Thymus (tissue), 11 donors: ENCODE results near the gene CARD8. TPM values are rescaled to one million over a fixed set of nuclear protein-coding genes. Genes with fewer than 3 reads are reported as not detected.
A peak's percentile ranks its signal among the peaks of the same experiment; 100 is the strongest.
"Not testable (repeated sequence)": the region's sequence is repeated elsewhere in the genome, so short reads cannot be mapped to it uniquely, and the experiment has no call there.

Experiments used
- DNase-seq, 9 donors: peaks; one replicate each; pipeline ENCODE4 v3.0.0-alpha.2; 2013; ENCODE audit warnings: low spot score in 9 of 9, low read depth in 6 of 9, missing footprints in 1 of 9
- H3K27ac ChIP-seq, 2 donors: one replicate each; pipeline ENCODE4 v1.5.1; 2013; ENCODE audit warnings: control low read depth in 1 of 2, low read depth in 1 of 2, low read length in 1 of 2, mild to moderate bottlenecking in 1 of 2, moderate library complexity in 1 of 2
- H3K27me3 ChIP-seq, 2 donors: one replicate each; pipeline ENCODE4 v1.5.1; 2013; ENCODE audit warnings: low read length in 1 of 2; ENCODE audit not compliant: control insufficient read depth in 2 of 2, insufficient read depth in 1 of 2
- H3K36me3 ChIP-seq, 2 donors: one replicate each; pipeline ENCODE4 v1.5.1; 2013; ENCODE audit warnings: low read length in 1 of 2, mild to moderate bottlenecking in 1 of 2, moderate library complexity in 1 of 2; ENCODE audit not compliant: control insufficient read depth in 2 of 2, insufficient read depth in 2 of 2
- H3K4me1 ChIP-seq, 2 donors: one replicate each; pipeline ENCODE4 v1.5.1; 2013; ENCODE audit warnings: low read length in 2 of 2; ENCODE audit not compliant: control insufficient read depth in 2 of 2, insufficient read depth in 2 of 2
- H3K4me3 ChIP-seq, 2 donors: one replicate each; pipeline ENCODE4 v1.5.1; 2013; ENCODE audit warnings: low read length in 2 of 2, control low read depth in 1 of 2, mild to moderate bottlenecking in 1 of 2
- H3K9me3 ChIP-seq, 2 donors: one replicate each; pipeline ENCODE4 v1.5.1; 2013; ENCODE audit warnings: low read length in 1 of 2, mild to moderate bottlenecking in 1 of 2; ENCODE audit not compliant: control insufficient read depth in 2 of 2, insufficient read depth in 1 of 2
- WGBS: extraction: QIAGEN DNeasy Blood & Tissue Kit; methylation state at CpG from one replicate; pipeline ENCODE4 v1.1.7; 2013; 5-methylcytosine and 5-hydroxymethylcytosine counted together
- polyA plus RNA-seq: library from polyadenylated mRNA; stranded (reverse); fragments of 200-250 nt; gene quantifications from one replicate; pipeline ENCODE4 v1.2.3, GENCODE V29; 2013
- total RNA-seq: library from RNA; stranded (reverse); fragments of 120-200 nt; gene quantifications from one replicate; pipeline ENCODE4 v1.2.4, GENCODE V29; 2013
- donor health status: healthy.

Gene CARD8
- total and polyA plus RNA-seq, 2 donors: 56.0 to 66.4 TPM

- WGBS: 87% methylated on average over 6 of the region's 6 CpGs
- Histone ChIP-seq H3K4me3 (no peak overlapping the region), H3K36me3 (no peaks in the 10 kb centered on the region), H3K27ac (no peak overlapping the region), H3K27me3 (peaks cover 4 to 18% of the 10 kb centered on the region in 2 donors), H3K9me3 (no peaks in the 10 kb centered on the region), H3K4me1 (peaks cover 2 to 9% of the 10 kb centered on the region in 2 donors)
- DNase-seq: no peak
These were observed 19.2 kb upstream of the CARD8 start for GRCh38 chr19:48274938-48275337.

GRCh38 chr19:48274173-48274572 is 18.5 kb upstream of the CARD8 start:
- WGBS: 90% methylated on average over 3 of the region's 3 CpGs
- Histone ChIP-seq H3K36me3 (no peaks in the 10 kb centered on the region), H3K27ac (no peak overlapping the region), H3K4me3 (no peak overlapping the region), H3K27me3 (peaks cover 4 to 19% of the 10 kb centered on the region in 2 donors), H3K9me3 (no peaks in the 10 kb centered on the region), H3K4me1 (peaks cover 2 to 10% of the 10 kb centered on the region in 2 donors)
- DNase-seq: no peak

GRCh38 chr19:48271531-48272151 is 15.9 kb upstream of the CARD8 start:
- Histone ChIP-seq H3K9me3 (no peaks in the 10 kb centered on the region), H3K27me3 (peaks cover 4 to 19% of the 10 kb centered on the region in 2 donors), H3K27ac (peak overlapping the region in 1 of 2 donors; percentile 17), H3K36me3 (no peaks in the 10 kb centered on the region), H3K4me1 (peaks cover 2 to 10% of the 10 kb centered on the region in 2 donors), H3K4me3 (peak overlapping the region; percentile 41 to 51)
- 10% methylated on average over 40 of the region's 40 CpGs for WGBS
- peak in 1 of 9 donors; percentile 38 for DNase-seq

GRCh38 chr19:48269617-48270026 is 13.9 kb upstream of the CARD8 start:
- not testable (repeated sequence) for DNase-seq, H3K27ac ChIP-seq, H3K36me3 ChIP-seq, H3K9me3 ChIP-seq, H3K4me3 ChIP-seq
- H3K4me1 ChIP-seq: peaks cover 2 to 10% of the 10 kb centered on the region in 2 donors
- WGBS: 80% methylated on average over 6 of the region's 6 CpGs
- H3K27me3 ChIP-seq: peaks cover 4 to 22% of the 10 kb centered on the region in 2 donors

GRCh38 chr19:48265326-48265725 is 9.6 kb upstream of the CARD8 start:
- 54% methylated on average over 8 of the region's 8 CpGs for WGBS
- H3K36me3 ChIP-seq, H3K9me3 ChIP-seq, H3K27me3 ChIP-seq, H3K4me1 ChIP-seq, DNase-seq, H3K27ac ChIP-seq, H3K4me3 ChIP-seq: not testable (repeated sequence)

- H3K4me3 ChIP-seq: peak overlapping the region; percentile 61 to 64
- H3K27ac ChIP-seq: peak overlapping the region in 1 of 2 donors; percentile 91
These were observed 4.6 kb upstream of the CARD8 start for GRCh38 chr19:48260359-48260714.

GRCh38 chr19:48258992-48259391 is 3.3 kb upstream of the CARD8 start:
- H3K36me3 ChIP-seq, H3K9me3 ChIP-seq, H3K4me3 ChIP-seq, H3K27me3 ChIP-seq, DNase-seq, H3K27ac ChIP-seq: not testable (repeated sequence)
- 82% methylated on average over 4 of the region's 4 CpGs for WGBS
- peaks cover 18 to 30% of the 10 kb centered on the region in 2 donors for H3K4me1 ChIP-seq

More at GRCh38 chr19:48260359-48260714, 4.6 kb upstream of the CARD8 start:
- WGBS: 54% methylated on average over 8 of the region's 8 CpGs
- not testable (repeated sequence) for H3K9me3 ChIP-seq, H3K36me3 ChIP-seq, DNase-seq, H3K27me3 ChIP-seq
- peaks cover 9 to 18% of the 10 kb centered on the region in 2 donors for H3K4me1 ChIP-seq

GRCh38 chr19:48258350-48258749 is 2.6 kb upstream of the CARD8 start:
- no peaks in the 10 kb centered on the region for H3K9me3 ChIP-seq
- peak overlapping the region; percentile 92 to 97 for H3K27ac ChIP-seq
- peak overlapping the region; percentile 39 to 52 for H3K4me3 ChIP-seq
- DNase-seq: peak in 3 of 9 donors; percentile 24 to 73 (median 25)
- 6% methylated on average over 6 of the region's 6 CpGs for WGBS
- no peaks in the 10 kb centered on the region for H3K36me3 ChIP-seq
- peaks cover 18 to 31% of the 10 kb centered on the region in 2 donors for H3K4me1 ChIP-seq
- H3K27me3 ChIP-seq: no peaks in the 10 kb centered on the region

GRCh38 chr19:48254529-48254970 is 1.2 kb downstream of the CARD8 start:
- no peak for DNase-seq
- peak overlapping the region in 1 of 2 donors; percentile 98 for H3K4me3 ChIP-seq
- whole genome bisulfite sequencing: 97% methylated on average over 4 of the region's 4 CpGs
- peaks cover 0 to 10% of the 10 kb centered on the region in 2 donors for H3K36me3 ChIP-seq
- peaks cover 22 to 44% of the 10 kb centered on the region in 2 donors for H3K4me1 ChIP-seq
- H3K9me3 ChIP-seq: no peaks in the 10 kb centered on the region
- H3K27me3 ChIP-seq: no peaks in the 10 kb centered on the region
- H3K27ac ChIP-seq: no peak overlapping the region
